AG10803 (cell line): ENCODE data around the gene CST11.

Experiments
- DNase-seq: peaks from one replicate; pipeline ENCODE4 v3.0.0; 2010; ENCODE audit warnings: low read depth
- H3K4me3 ChIP-seq: 2 replicates; pipeline ENCODE4 v1.5.1; 2011; ENCODE audit warnings: mild to moderate bottlenecking, low read length, control low read depth
- TF ChIP-seq, protein P1 (sequence below): conservative IDR thresholded peaks from 2 replicates; pipeline ENCODE4 v1.5.1; 2011; ENCODE audit warnings: mild to moderate bottlenecking, low read length, control low read depth, inconsistent platforms

CST11 gene

DNA sequence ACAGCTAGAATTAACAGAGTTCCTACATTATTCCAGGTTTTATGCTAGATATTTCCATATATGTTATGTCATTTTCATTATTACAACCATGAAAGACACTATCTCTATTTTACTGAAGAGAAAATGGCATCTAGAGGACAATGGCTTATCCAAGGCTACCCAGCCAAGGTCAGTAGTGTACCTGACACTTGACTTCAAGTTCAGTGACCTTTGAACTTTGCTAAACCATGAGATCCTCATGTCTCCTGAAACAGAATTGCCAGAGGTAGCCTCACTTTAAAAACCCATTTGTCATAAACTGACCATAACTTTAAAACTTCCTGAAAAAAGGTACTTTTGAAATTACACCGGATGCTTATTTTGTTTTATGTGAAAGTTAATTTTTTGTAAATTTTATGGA, 45.8 kb downstream of the CST11 start:
- DNase-seq, result no peak
- no peak overlapping the region for H3K4me3 ChIP-seq
- TF ChIP-seq, protein P1, sequence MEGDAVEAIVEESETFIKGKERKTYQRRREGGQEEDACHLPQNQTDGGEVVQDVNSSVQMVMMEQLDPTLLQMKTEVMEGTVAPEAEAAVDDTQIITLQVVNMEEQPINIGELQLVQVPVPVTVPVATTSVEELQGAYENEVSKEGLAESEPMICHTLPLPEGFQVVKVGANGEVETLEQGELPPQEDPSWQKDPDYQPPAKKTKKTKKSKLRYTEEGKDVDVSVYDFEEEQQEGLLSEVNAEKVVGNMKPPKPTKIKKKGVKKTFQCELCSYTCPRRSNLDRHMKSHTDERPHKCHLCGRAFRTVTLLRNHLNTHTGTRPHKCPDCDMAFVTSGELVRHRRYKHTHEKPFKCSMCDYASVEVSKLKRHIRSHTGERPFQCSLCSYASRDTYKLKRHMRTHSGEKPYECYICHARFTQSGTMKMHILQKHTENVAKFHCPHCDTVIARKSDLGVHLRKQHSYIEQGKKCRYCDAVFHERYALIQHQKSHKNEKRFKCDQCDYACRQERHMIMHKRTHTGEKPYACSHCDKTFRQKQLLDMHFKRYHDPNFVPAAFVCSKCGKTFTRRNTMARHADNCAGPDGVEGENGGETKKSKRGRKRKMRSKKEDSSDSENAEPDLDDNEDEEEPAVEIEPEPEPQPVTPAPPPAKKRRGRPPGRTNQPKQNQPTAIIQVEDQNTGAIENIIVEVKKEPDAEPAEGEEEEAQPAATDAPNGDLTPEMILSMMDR, result no peak

DNA sequence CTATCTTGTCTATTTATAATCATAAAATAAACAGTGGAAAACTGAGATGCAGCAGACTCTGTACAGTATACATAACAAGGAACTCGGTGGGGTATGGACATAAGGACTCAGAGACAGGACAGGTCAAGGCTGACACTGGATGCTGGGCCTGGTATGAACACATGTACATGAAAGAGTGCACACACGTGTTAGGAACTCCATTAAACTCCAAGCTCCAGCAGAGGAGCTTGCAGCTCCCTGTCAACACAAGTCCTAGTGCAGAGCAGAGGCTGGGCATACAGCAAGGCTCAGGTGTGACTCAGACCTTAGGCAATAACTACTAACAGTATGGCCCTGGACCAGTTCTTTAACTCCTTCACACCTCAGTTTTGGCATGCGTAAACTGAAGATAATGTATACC, 48.5 kb downstream of the CST11 start:
- H3K4me3 ChIP-seq, result no peak overlapping the region
- peak; percentile 34 for DNase-seq

DNA sequence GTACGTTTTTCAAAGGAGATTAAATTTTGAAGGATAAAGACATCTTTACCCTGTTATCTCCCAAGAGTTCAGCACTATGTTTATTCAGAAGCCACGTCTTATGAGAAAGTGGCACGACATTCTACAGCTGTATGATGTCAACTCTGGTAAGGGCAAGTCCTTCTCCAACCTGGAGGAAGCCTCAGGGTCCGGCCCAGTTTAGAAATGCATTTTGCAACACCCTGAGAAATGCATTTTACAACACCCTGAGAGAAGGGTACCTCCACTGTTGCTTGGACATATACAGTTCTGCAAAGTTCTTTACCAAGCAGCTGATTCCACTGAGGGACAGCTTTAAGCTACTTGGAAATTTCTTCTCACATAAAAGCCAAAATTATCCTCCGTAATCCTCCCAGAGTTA, 48.9 kb downstream of the CST11 start:
- TF ChIP-seq, protein P1, result no peak
- DNase-seq, result no peak
- no peak overlapping the region for H3K4me3 ChIP-seq

More for the DNA sequence above, 48.5 kb downstream of the CST11 start:
- TF ChIP-seq, protein P1, result no peak

DNA sequence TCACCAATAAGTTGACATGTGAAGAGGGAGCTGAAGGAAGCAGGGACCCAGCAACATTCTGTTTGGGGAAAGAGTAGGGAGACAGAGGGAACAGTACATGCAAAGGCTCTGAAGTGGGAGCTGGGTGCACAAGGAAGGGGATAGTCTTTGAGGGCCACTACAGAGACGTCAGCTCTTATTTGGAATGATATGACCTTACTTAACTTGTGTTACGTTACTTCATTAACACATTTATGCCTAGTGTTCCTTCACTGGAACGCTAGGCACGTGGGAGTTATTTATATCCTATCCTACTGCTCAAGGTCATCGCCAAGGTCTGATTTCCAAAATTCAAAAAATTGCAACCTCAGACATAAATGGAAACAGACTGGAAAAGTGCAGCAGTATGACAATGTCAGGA, 51.6 kb downstream of the CST11 start:
- H3K4me3 ChIP-seq, result no peak overlapping the region
- TF ChIP-seq, protein P1, result no peak
- DNase-seq, result no peak
